PC-9 (cell line): Measurements from ENCODE around the gene MGLL. TPM values are rescaled to one million over a fixed set of nuclear protein-coding genes. Genes with fewer than 3 reads are reported as not detected.

Experiments used
- BruUV-seq: library from RNA; stranded (reverse); fragments of 400-500 nt; replicated peaks from 2 replicates; lab custom pipeline; 2021; lab: Mats Ljungman, UMichigan
- CTCF ChIA-PET: fragments of 300-600 bp; sonication (Branson Sonifier 250); formaldehyde crosslinking; loops from one replicate; lab custom pipeline; 2022; ENCODE audit warnings: antibody characterized with exemption; lab: Charles Lee
- POLR2A ChIA-PET: fragments of 300-600 bp; sonication (Branson Sonifier 250); formaldehyde crosslinking; loops from one replicate; lab custom pipeline; 2022; ENCODE audit warnings: antibody characterized with exemption; ENCODE audit not compliant: unreplicated experiment; lab: Charles Lee
- DNase-seq, 2 experiments: peaks; one replicate each; pipeline versions ENCODE4 v3.0.0 to v3.0.0-alpha.2; 2015 to 2022; ENCODE audit warnings: mixed read lengths in 1 of 2
- H2AFZ ChIP-seq: fragments of 200-600 bp; sonication (generic); 2 replicates; pipeline ENCODE4 v1.8.1; 2017; ENCODE audit warnings: antibody characterized with exemption
- H3F3A ChIP-seq: fragments of 200-600 bp; sonication (generic); 2 replicates; pipeline ENCODE4 v1.8.1; 2017; ENCODE audit warnings: antibody characterized with exemption, mild to moderate bottlenecking, low read depth; ENCODE audit not compliant: insufficient read depth
- H3K27ac ChIP-seq: fragments of 200-600 bp; sonication (generic); 2 replicates; pipeline ENCODE4 v1.6.1; 2016; ENCODE audit warnings: mixed run types
- H3K27me3 ChIP-seq: fragments of 200-600 bp; sonication (generic); 2 replicates; pipeline ENCODE4 v1.6.1; 2016; ENCODE audit warnings: low read depth, mixed run types; ENCODE audit not compliant: insufficient read depth
- H3K36me3 ChIP-seq: fragments of 200-600 bp; sonication (generic); 2 replicates; pipeline ENCODE4 v1.6.1; 2016; ENCODE audit warnings: low read depth, mixed run types
- H3K4me1 ChIP-seq: fragments of 200-600 bp; sonication (generic); replicated peaks from 2 replicates; pipeline ENCODE4 v1.6.1; 2016; ENCODE audit warnings: mixed run types; ENCODE audit not compliant: insufficient read depth
- H3K4me2 ChIP-seq: fragments of 200-600 bp; sonication (generic); 2 replicates; pipeline ENCODE4 v1.6.1; 2017; ENCODE audit warnings: mixed run types
- H3K4me3 ChIP-seq: fragments of 200-600 bp; sonication (generic); 2 replicates; pipeline ENCODE4 v1.6.1; 2016; ENCODE audit warnings: mixed run types
- H3K79me2 ChIP-seq: fragments of 200-600 bp; sonication (generic); 2 replicates; pipeline ENCODE4 v1.6.1; 2017; ENCODE audit warnings: low read depth, mixed run types
- H3K9me2 ChIP-seq: fragments of 200-600 bp; sonication (generic); 2 replicates; pipeline ENCODE4 v1.8.1; 2017; ENCODE audit warnings: mild to moderate bottlenecking; ENCODE audit not compliant: insufficient read depth
- H3K9me3 ChIP-seq: fragments of 200-600 bp; sonication (generic); 2 replicates; pipeline ENCODE4 v1.8.1; 2016; ENCODE audit warnings: low read depth; ENCODE audit not compliant: insufficient read depth
- H4K20me1 ChIP-seq: fragments of 200-600 bp; sonication (generic); 2 replicates; pipeline ENCODE4 v1.8.1; 2017; ENCODE audit not compliant: insufficient read depth
- EZH2 ChIP-seq: fragments of 200-600 bp; sonication (generic); IDR thresholded peaks from 2 replicates; pipeline ENCODE4 v1.8.0; 2017; ENCODE audit warnings: antibody characterized with exemption, low read depth
- intact Hi-C: fragments of 100-400 bp; cut with micrococcal nuclease; formaldehyde crosslinking; loops from one replicate; pipeline ENCODE4 v1.10.0; 2022; ENCODE audit not compliant: unreplicated experiment
- total RNA-seq: library from RNA; stranded (reverse); gene quantifications from 2 replicates; pipeline ENCODE4 v1.2.3, GENCODE V29; 2021
- TF ChIP-seq, protein P1 (sequence below): fragments of 200-600 bp; sonication (generic); conservative IDR thresholded peaks from 2 replicates; pipeline ENCODE4 v1.6.1; 2017; ENCODE audit warnings: mixed run types, antibody characterized with exemption, mild to moderate bottlenecking, moderate library complexity

MGLL gene
- total RNA-seq, 1 experiment from 2014 or later = 30.7 TPM

DNA sequence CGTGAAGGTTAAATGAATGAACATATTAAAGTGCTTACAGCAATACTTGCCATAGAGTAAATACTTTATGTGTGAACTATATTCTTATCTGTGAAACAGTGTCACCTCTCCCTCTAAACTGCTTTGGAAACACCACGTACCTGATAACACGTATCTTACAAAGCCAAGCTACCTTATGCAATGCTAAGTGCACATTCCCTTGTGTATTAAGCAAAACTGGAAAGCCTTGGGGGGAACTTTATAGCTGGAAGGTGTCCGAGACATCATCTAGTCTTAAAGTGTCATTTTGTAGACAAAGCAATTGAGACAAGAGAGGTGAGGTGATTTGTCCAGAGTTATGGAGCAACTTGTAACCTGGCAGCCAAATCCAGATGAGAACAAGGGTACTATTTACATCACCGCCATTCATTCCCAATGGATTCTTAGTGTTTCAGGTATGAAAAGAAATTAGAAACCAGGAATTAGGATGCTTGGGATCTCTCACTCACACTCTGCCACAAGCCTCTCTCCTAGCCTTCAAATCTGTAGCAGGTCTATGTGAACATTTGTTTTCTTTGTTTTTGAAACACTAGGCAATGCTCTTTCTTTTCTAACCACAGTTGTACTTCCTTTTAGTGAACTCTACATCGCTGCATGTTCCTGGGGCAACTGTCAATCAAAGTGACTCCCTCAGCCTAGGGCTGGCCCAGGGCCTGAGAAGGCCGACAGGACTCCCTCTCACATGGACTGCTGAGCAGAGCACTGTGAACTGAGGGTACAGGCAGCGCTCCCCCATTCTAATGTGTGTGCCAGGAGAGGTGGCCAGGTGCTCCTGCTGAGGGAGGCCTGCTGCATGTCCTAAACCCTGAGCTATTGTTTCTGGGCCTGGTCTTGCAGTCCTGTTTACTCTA lies 13.9 kb upstream of the MGLL start:
- no peak overlapping the region for H3K27ac ChIP-seq
- no peaks in the 10 kb centered on the region for H3F3A ChIP-seq
- H3K9me2 ChIP-seq = no peaks in the 10 kb centered on the region
- H3K4me2 ChIP-seq = no peak overlapping the region
- CTCF ChIA-PET = no interaction called here
- no peaks in the 10 kb centered on the region for H3K4me1 ChIP-seq
- no peaks in the 10 kb centered on the region for H3K27me3 ChIP-seq
- POLR2A ChIA-PET = no interaction called here
- intact Hi-C loops = no loop called here
- H2AFZ ChIP-seq = no peak overlapping the region
- TF ChIP-seq, protein P1, sequence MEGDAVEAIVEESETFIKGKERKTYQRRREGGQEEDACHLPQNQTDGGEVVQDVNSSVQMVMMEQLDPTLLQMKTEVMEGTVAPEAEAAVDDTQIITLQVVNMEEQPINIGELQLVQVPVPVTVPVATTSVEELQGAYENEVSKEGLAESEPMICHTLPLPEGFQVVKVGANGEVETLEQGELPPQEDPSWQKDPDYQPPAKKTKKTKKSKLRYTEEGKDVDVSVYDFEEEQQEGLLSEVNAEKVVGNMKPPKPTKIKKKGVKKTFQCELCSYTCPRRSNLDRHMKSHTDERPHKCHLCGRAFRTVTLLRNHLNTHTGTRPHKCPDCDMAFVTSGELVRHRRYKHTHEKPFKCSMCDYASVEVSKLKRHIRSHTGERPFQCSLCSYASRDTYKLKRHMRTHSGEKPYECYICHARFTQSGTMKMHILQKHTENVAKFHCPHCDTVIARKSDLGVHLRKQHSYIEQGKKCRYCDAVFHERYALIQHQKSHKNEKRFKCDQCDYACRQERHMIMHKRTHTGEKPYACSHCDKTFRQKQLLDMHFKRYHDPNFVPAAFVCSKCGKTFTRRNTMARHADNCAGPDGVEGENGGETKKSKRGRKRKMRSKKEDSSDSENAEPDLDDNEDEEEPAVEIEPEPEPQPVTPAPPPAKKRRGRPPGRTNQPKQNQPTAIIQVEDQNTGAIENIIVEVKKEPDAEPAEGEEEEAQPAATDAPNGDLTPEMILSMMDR = no peak
- TF ChIP-seq EZH2 = no peak
- H3K79me2 ChIP-seq = no peaks in the 10 kb centered on the region
- H3K9me3 ChIP-seq = 0 out of 2 replicates have a peak, but pooled peaks cover 3% of the 10 kb centered on the region
- H3K36me3 ChIP-seq = no peaks in the 10 kb centered on the region
- no peaks in the 10 kb centered on the region for H4K20me1 ChIP-seq
- BruUV-seq = no TSS peak
- DNase-seq = no peak
- H3K4me3 ChIP-seq = no peak overlapping the region

DNA sequence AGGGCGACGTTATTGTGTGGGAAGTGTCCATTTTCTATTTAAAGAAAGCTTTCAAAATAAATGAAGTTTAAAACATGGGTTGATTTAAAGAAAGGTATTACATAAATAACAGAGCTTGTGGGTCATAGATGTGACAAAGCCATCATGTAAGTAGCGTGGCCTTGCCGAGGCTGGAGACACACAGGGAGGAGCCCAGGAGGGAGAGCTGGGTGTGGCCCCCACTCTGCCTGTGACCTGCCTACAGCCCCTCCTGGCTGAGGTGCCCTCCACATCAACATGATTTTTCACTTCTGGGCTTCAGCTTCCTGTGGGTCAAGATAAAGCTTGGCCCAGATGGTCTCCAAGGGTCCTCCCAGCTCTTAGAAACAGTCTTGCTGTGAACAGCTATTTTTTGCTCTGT lies 12.5 kb upstream of the MGLL start:
- H2AFZ ChIP-seq = no peak overlapping the region
- BruUV-seq = no TSS peak
- no peaks in the 10 kb centered on the region for H3K4me1 ChIP-seq
- no peaks in the 10 kb centered on the region for H3F3A ChIP-seq
- CTCF ChIA-PET = no interaction called here
- H3K36me3 ChIP-seq = no peaks in the 10 kb centered on the region
- no peak for TF ChIP-seq EZH2
- TF ChIP-seq, protein P1 = no peak
- H4K20me1 ChIP-seq = no peaks in the 10 kb centered on the region
- H3K9me2 ChIP-seq = no peaks in the 10 kb centered on the region
- DNase-seq = no peak
- H3K9me3 ChIP-seq = peaks cover 9% of the 10 kb centered on the region; the same call in 1 of the 2 replicates
- H3K27ac ChIP-seq = no peak overlapping the region
- POLR2A ChIA-PET = no interaction called here
- no peak overlapping the region for H3K4me3 ChIP-seq
- intact Hi-C loops = no loop called here
- H3K79me2 ChIP-seq = no peaks in the 10 kb centered on the region
- H3K4me2 ChIP-seq = no peak overlapping the region
- H3K27me3 ChIP-seq = no peaks in the 10 kb centered on the region

DNA sequence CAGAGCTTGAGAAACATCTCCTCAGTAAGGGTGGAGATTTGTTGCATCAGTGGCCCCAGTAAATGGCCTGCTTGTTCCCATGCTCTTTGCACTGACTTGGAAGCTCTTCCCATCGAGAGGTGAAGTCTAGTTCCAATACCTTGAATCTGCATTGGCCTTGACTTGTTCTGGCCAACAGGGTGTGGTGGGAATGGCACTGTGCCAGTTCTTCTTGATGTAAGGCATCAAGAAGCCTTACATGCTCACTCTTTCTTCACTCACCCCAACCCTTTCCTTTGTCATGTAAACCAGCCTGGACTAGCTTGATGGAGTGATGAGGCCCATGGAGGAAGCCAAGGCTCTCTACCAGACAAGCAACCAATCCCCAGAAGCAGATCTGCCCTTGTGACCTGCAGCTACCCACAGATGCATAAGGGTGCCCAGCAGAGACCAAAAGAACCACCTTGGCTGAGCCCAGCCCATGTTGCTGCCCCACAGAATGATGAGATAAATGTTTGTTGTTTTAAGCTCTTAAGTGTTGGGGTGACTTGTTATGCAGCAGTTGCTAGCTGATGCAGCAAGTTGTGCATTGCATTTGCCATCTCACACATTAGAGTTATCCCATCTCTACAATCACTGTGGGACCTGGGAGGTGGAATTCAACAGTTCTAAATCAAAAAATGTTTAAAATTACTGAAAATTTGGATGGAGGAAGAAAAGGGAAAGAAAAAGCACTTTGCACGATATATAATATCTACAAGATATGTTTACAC lies 11.1 kb upstream of the MGLL start:
- Histone ChIP-seq H4K20me1 (no peaks in the 10 kb centered on the region), H3F3A (no peaks in the 10 kb centered on the region), H3K36me3 (no peaks in the 10 kb centered on the region), H3K79me2 (no peaks in the 10 kb centered on the region), H3K4me1 (no peaks in the 10 kb centered on the region), H3K27me3 (no peaks in the 10 kb centered on the region), H3K9me3 (peaks cover 13% of the 10 kb centered on the region; the same call in 1 of the 2 replicates), H3K27ac (no peak overlapping the region), H3K4me3 (no peak overlapping the region), H2AFZ (no peak overlapping the region), H3K9me2 (no peaks in the 10 kb centered on the region), H3K4me2 (no peak overlapping the region)
- intact Hi-C loops = no loop called here
- no TSS peak for BruUV-seq
- no peak for TF ChIP-seq EZH2
- TF ChIP-seq, protein P1 = no peak
- DNase-seq = no peak
- POLR2A ChIA-PET = no interaction called here
- CTCF ChIA-PET = no interaction called here
